H1 (cell line): Measurements from ENCODE around the gene RNF224. TPM values are rescaled to one million over a fixed set of nuclear protein-coding genes. Genes with fewer than 3 reads are reported as not detected.
A peak's percentile ranks its signal among the peaks of the same experiment; 100 is the strongest.

Source experiments
- CTCF ChIA-PET: fragments of 300-600 bp; sonication (Branson Sonifier 250); formaldehyde crosslinking; loops from one replicate; lab custom pipeline; 2021; ENCODE audit not compliant: partially characterized antibody; lab: Charles Lee
- POLR2A ChIA-PET: fragments of 300-600 bp; sonication (Branson Sonifier 250); formaldehyde crosslinking; loops from one replicate; lab custom pipeline; 2021; ENCODE audit warnings: inconsistent platforms; ENCODE audit not compliant: partially characterized antibody; lab: Charles Lee
- DNase-seq, 2 experiments: peaks; one replicate each; pipeline versions ENCODE4 v3.0.0 to v3.0.0-alpha.2; 2010 to 2022; ENCODE audit warnings: low spot score in 2 of 2, low read depth in 1 of 2, mixed read lengths in 1 of 2
- FAIRE-seq: peaks from 2 replicates; lab custom pipeline; 2011; peaks lifted over from hg19 to GRCh38; lab: Jason Lieb, UNC
- H2AFZ ChIP-seq: 2 replicates; pipeline ENCODE4 v1.8.1; 2012; ENCODE audit warnings: low read length, inconsistent platforms
- H2AK5ac ChIP-seq: 2 replicates; pipeline ENCODE4 v1.6.1; 2013; ENCODE audit warnings: low read depth, low read length
- H2BK120ac ChIP-seq: replicated peaks from 2 replicates; pipeline ENCODE3; 2013; ENCODE audit warnings: low read depth, low read length, inconsistent platforms
- H2BK12ac ChIP-seq: 2 replicates; pipeline ENCODE4 v1.6.1; 2013; ENCODE audit warnings: low read depth, low read length
- H2BK15ac ChIP-seq: 2 replicates; pipeline ENCODE4 v1.6.1; 2013; ENCODE audit warnings: low read length
- H2BK20ac ChIP-seq: 2 replicates; pipeline ENCODE4 v1.6.1; 2013; ENCODE audit warnings: low read length
- H2BK5ac ChIP-seq: 2 replicates; pipeline ENCODE4 v1.6.1; 2013; ENCODE audit warnings: low read depth, low read length
- H3K14ac ChIP-seq: 2 replicates; pipeline ENCODE4 v1.6.1; 2013; ENCODE audit warnings: inconsistent platforms; ENCODE audit not compliant: insufficient read length
- H3K18ac ChIP-seq: 2 replicates; pipeline ENCODE4 v1.6.1; 2013; ENCODE audit warnings: low read length; ENCODE audit errors: extremely low read depth
- H3K23ac ChIP-seq: 2 replicates; pipeline ENCODE4 v1.6.1; 2013; ENCODE audit warnings: inconsistent platforms; ENCODE audit not compliant: insufficient read length
- H3K23me2 ChIP-seq: 2 replicates; pipeline ENCODE4 v1.6.1; 2013; ENCODE audit warnings: low read depth, low read length
- H3K27ac ChIP-seq: 2 replicates; pipeline ENCODE4 v1.6.1; 2011; ENCODE audit warnings: low read depth, low read length, inconsistent platforms
- H3K27me3 ChIP-seq, 4 experiments: replicated peaks in 1 of 4; 1 replicate in 1 of 4; 2 replicates in 3 of 4; pipeline versions ENCODE4 v1.6.1 to v1.8.1; 2011 to 2013; ENCODE audit warnings: low read length in 3 of 4, mild to moderate bottlenecking in 3 of 4, inconsistent platforms in 2 of 4, mixed read lengths in 2 of 4, moderate library complexity in 1 of 4; ENCODE audit not compliant: control insufficient read depth in 3 of 4, insufficient read depth in 3 of 4; ENCODE audit errors: extremely low read depth in 1 of 4
- H3K36me3 ChIP-seq, 4 experiments: 2 replicates each; pipeline versions ENCODE4 v1.6.1 to v1.8.1; 2011 to 2013; ENCODE audit warnings: mild to moderate bottlenecking in 4 of 4, low read length in 3 of 4, moderate library complexity in 2 of 4, control low read depth in 1 of 4, inconsistent platforms in 1 of 4; ENCODE audit not compliant: insufficient read depth in 4 of 4, control insufficient read depth in 2 of 4
- H3K4ac ChIP-seq: replicated peaks from 2 replicates; pipeline ENCODE3; 2013; ENCODE audit warnings: low read length, low read depth, mixed read lengths, inconsistent platforms; ENCODE audit not compliant: insufficient read length
- H3K4me1 ChIP-seq, 4 experiments: replicated peaks in 1 of 4; 1 replicate in 1 of 4; 2 replicates in 3 of 4; pipeline versions ENCODE4 v1.6.1 to v1.8.1; 2011 to 2013; ENCODE audit warnings: low read length in 3 of 4, inconsistent platforms in 2 of 4, mixed read lengths in 1 of 4; ENCODE audit not compliant: insufficient read depth in 4 of 4, control insufficient read depth in 3 of 4
- H3K4me2 ChIP-seq, 2 experiments: 2 replicates each; pipeline versions ENCODE4 v1.6.1 to v1.8.1; 2011 to 2013; ENCODE audit warnings: low read depth in 2 of 2, low read length in 2 of 2, control low read depth in 1 of 2, inconsistent platforms in 1 of 2, mild to moderate bottlenecking in 1 of 2; ENCODE audit not compliant: insufficient read depth in 1 of 2
- H3K4me3 ChIP-seq, 4 experiments: fragments of 200-600, 300-600 bp in 1 of 4; sonication (generic), shearing (Covaris generic), sonication (Bioruptor Twin) in 1 of 4; 2 replicates each; pipeline versions ENCODE4 v1.5.1 to v1.8.1; 2011 to 2016; ENCODE audit warnings: low read length in 4 of 4, low read depth in 3 of 4, control low read depth in 2 of 4, inconsistent platforms in 2 of 4, mild to moderate bottlenecking in 2 of 4, mixed read lengths in 1 of 4, moderate library complexity in 1 of 4; ENCODE audit not compliant: insufficient read depth in 2 of 4; ENCODE audit errors: extremely low read depth in 1 of 4
- H3K56ac ChIP-seq: replicated peaks from 2 replicates; pipeline ENCODE3; 2013; ENCODE audit warnings: low read depth, mild to moderate bottlenecking, mixed read lengths, low read length, inconsistent platforms; ENCODE audit not compliant: insufficient read length
- H3K79me1 ChIP-seq: 2 replicates; pipeline ENCODE4 v1.6.1; 2013; ENCODE audit warnings: low read depth, low read length, control low read depth
- H3K79me2 ChIP-seq, 2 experiments: 2 replicates each; pipeline versions ENCODE4 v1.6.1 to v1.8.1; 2012 to 2013; ENCODE audit warnings: low read length in 2 of 2, mild to moderate bottlenecking in 2 of 2, inconsistent platforms in 1 of 2; ENCODE audit not compliant: insufficient read depth in 2 of 2, control insufficient read depth in 1 of 2
- H3K9ac ChIP-seq, 4 experiments: replicated peaks in 1 of 4; 1 replicate in 1 of 4; 2 replicates in 3 of 4; pipeline versions ENCODE4 v1.6.1 to v1.8.1; 2011 to 2013; ENCODE audit warnings: low read depth in 3 of 4, low read length in 3 of 4, control low read depth in 2 of 4, mild to moderate bottlenecking in 2 of 4, moderate library complexity in 2 of 4, inconsistent platforms in 1 of 4; ENCODE audit errors: extremely low read depth in 1 of 4
- H3K9me3 ChIP-seq, 2 experiments: 2 replicates each; pipeline versions ENCODE4 v1.6.1 to v1.8.1; 2012 to 2013; ENCODE audit warnings: mild to moderate bottlenecking in 2 of 2, moderate library complexity in 2 of 2, control low read depth in 1 of 2, inconsistent platforms in 1 of 2, low read depth in 1 of 2, low read length in 1 of 2, mixed read lengths in 1 of 2; ENCODE audit not compliant: insufficient read depth in 2 of 2
- H4K20me1 ChIP-seq, 2 experiments: replicated peaks in 1 of 2; 2 replicates each; pipeline versions ENCODE3 to v1.8.1; 2011 to 2013; ENCODE audit warnings: inconsistent platforms in 2 of 2, low read length in 2 of 2, mild to moderate bottlenecking in 1 of 2; ENCODE audit not compliant: insufficient read depth in 2 of 2, control insufficient read depth in 1 of 2
- H4K5ac ChIP-seq: 2 replicates; pipeline ENCODE4 v1.6.1; 2013; ENCODE audit warnings: low read length, low read depth, mixed read lengths, inconsistent platforms; ENCODE audit not compliant: insufficient read length
- H4K8ac ChIP-seq: 2 replicates; pipeline ENCODE4 v1.8.0; 2013; ENCODE audit warnings: mild to moderate bottlenecking, moderate library complexity, low read length, inconsistent platforms; ENCODE audit not compliant: insufficient read depth; ENCODE audit errors: extremely low read depth
- H4K91ac ChIP-seq: replicated peaks from 2 replicates; pipeline ENCODE3; 2013; ENCODE audit warnings: low read length, mixed read lengths, inconsistent platforms; ENCODE audit not compliant: insufficient read length
- KDM1A ChIP-seq: fragments of 200-600, 300-600 bp; sonication (generic); IDR thresholded peaks from 2 replicates; pipeline ENCODE4 v1.7.1; 2016; ENCODE audit warnings: mild to moderate bottlenecking, low read length, borderline replicate concordance
- POLR2A ChIP-seq, 2 experiments: IDR thresholded peaks; 1 replicate in 1 of 2; 2 replicates in 1 of 2; pipeline ENCODE4 v1.6.1; 2011; ENCODE audit warnings: low read depth in 2 of 2, low read length in 2 of 2, mild to moderate bottlenecking in 2 of 2; ENCODE audit errors: control extremely low read depth in 1 of 2
- SP4 ChIP-seq: IDR thresholded peaks from 2 replicates; pipeline ENCODE4 v1.6.1; 2012; ENCODE audit warnings: low read length, inconsistent platforms
- TAF1 ChIP-seq: IDR thresholded peaks from 2 replicates; pipeline ENCODE4 v1.6.1; 2011; ENCODE audit warnings: mild to moderate bottlenecking, low read depth, low read length
- TBP ChIP-seq: IDR thresholded peaks from 2 replicates; pipeline ENCODE4 v1.6.1; 2011; ENCODE audit warnings: low read depth, low read length, improper control_type of control experiment
- WGBS, 2 experiments: shearing (Covaris generic) in 1 of 2; methylation state at CpG; one replicate each; pipeline versions ENCODE4 v1.1.6 to v1.1.7; 2013 to 2015; ENCODE audit warnings: low lambda C conversion rate in 2 of 2, mixed read lengths in 2 of 2, inconsistent platforms in 1 of 2, low coverage in 1 of 2, missing lambda C conversion rate in 1 of 2; ENCODE audit not compliant: insufficient replicate concordance in 2 of 2, insufficient coverage in 1 of 2, insufficient read length in 1 of 2; ENCODE audit errors: extremely low coverage in 1 of 2, missing lambda C conversion rate in 1 of 2; 5-methylcytosine and 5-hydroxymethylcytosine counted together
- polyA plus RNA-seq, 7 experiments: library from polyadenylated mRNA; depleted of rRNA in 3 of 7; stranded (reverse) in 5 of 7; unstranded in 2 of 7; fragments of >200 nt in 5 of 7; fragments of 200-250 nt in 2 of 7; gene quantifications; 1 replicate in 5 of 7; 2 replicates in 1 of 7; 4 replicates in 1 of 7; pipeline versions ENCODE4 v1.2.1 to v1.2.3, GENCODE V29; 2011 to 2013; ENCODE audit warnings: missing spikeins in 2 of 7, mixed read lengths in 2 of 7
- total RNA-seq: library from RNA; stranded (reverse); fragmentation: NEBNext Ultra II Directional; extraction: Animal tissue kit (Norgen Biotek cat#: 25700); gene quantifications from 2 replicates; pipeline ENCODE4 v1.2.1, GENCODE V29; 2021
- TF ChIP-seq, protein P1 (sequence below): IDR thresholded peaks from 2 replicates; pipeline ENCODE4 v1.6.1; 2011; ENCODE audit warnings: low read length, improper control_type of control experiment
- TF ChIP-seq, protein P2 (sequence below): IDR thresholded peaks from 2 replicates; pipeline ENCODE4 v1.6.1; 2012; ENCODE audit warnings: inconsistent platforms
- TF ChIP-seq, protein P3 (sequence below): IDR thresholded peaks from 2 replicates; pipeline ENCODE4 v1.6.1; 2012; ENCODE audit warnings: inconsistent platforms

RNF224 gene
- total and polyA plus RNA-seq, 2 of the 8 experiments (the other 6 are each of a cell fraction or from before 2014, with no cell fraction given): 0.24 TPM; not detected in 1

GRCh38 chr9:137200311-137201204 lies 26.7 kb upstream of the RNF224 start, which contains the start of gene TPRN:
TPRN (minus strand) TSS chr9:137200741; CDS start chr9:137200711, 30 bp downstream.
- CTCF ChIA-PET: interaction anchor here (0.6 to 4.4 kb wide), 9 partner anchors 10 to 154 kb away, joined by 3 to 19 read pairs (median 4); partner anchors contain the start of genes NPDC1 and RNF224
- FAIRE-seq: no peak
- TF ChIP-seq KDM1A (no peak), TBP (peak; percentile 91), POLR2A (IDR thresholded peaks at IDR 0.05; ENCODE audit: control extremely low read depth in 1 of 2, low read depth in 2 of 2, low read length in 2 of 2) (peak in 1 of 2 experiments; percentile 88; a peak in 2 of 3 replicates), SP4 (peak; percentile 93), TAF1 (peak; percentile 99)
- TF ChIP-seq, protein P1, sequence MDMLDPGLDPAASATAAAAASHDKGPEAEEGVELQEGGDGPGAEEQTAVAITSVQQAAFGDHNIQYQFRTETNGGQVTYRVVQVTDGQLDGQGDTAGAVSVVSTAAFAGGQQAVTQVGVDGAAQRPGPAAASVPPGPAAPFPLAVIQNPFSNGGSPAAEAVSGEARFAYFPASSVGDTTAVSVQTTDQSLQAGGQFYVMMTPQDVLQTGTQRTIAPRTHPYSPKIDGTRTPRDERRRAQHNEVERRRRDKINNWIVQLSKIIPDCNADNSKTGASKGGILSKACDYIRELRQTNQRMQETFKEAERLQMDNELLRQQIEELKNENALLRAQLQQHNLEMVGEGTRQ: no peak; the same call in 1 of the 2 replicates
- TF ChIP-seq, protein P2, sequence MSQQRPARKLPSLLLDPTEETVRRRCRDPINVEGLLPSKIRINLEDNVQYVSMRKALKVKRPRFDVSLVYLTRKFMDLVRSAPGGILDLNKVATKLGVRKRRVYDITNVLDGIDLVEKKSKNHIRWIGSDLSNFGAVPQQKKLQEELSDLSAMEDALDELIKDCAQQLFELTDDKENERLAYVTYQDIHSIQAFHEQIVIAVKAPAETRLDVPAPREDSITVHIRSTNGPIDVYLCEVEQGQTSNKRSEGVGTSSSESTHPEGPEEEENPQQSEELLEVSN: no peak
- TF ChIP-seq, protein P3, sequence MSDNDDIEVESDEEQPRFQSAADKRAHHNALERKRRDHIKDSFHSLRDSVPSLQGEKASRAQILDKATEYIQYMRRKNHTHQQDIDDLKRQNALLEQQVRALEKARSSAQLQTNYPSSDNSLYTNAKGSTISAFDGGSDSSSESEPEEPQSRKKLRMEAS: peak; percentile 58

More at GRCh38 chr9:137200311-137201204, 26.7 kb upstream of the RNF224 start, which contains the start of gene TPRN:
- H4K5ac ChIP-seq: peak within 1 kb of the TSS; percentile 100
- peak within 1 kb of the TSS; percentile 54 for H2BK120ac ChIP-seq
- H3K18ac ChIP-seq: peak within 1 kb of the TSS; percentile 99
- H3K4me2 ChIP-seq: peak within 1 kb of the TSS; percentile 76 to 88
- peaks cover 0 to 23% of the 10 kb centered on the region in 2 experiments for H4K20me1 ChIP-seq
- no peak within 1 kb of the TSS for H2BK15ac ChIP-seq
- H3K27ac ChIP-seq: no peak within 1 kb of the TSS; the same call in 1 of the 2 replicates
- peak within 1 kb of the TSS; percentile 86 for H4K8ac ChIP-seq
- peak within 1 kb of the TSS; percentile 35 to 71 (median 62) for H3K9ac ChIP-seq
- H2BK5ac ChIP-seq: peak within 1 kb of the TSS; percentile 98
- no peak within 1 kb of the TSS for H3K23ac ChIP-seq
- peak within 1 kb of the TSS; percentile 99 for H4K91ac ChIP-seq
- H3K9me3 ChIP-seq: no peaks in the 10 kb centered on the region
- peaks cover 8 to 28% (median 18%) of the 10 kb centered on the region in 4 experiments for H3K4me1 ChIP-seq
- 1% methylated on average over 40 of the region's 118 CpGs; no CpG with 5 or more reads in 1 of the 2 experiments for WGBS, 2 experiments
- peak within 1 kb of the TSS; percentile 77 for H3K56ac ChIP-seq
- H3K79me1 ChIP-seq: peaks cover 26% of the 10 kb centered on the region
- peak within 1 kb of the TSS; percentile 64 to 78 (median 69) for H3K4me3 ChIP-seq
- H3K79me2 ChIP-seq: peaks cover 0 to 44% of the 10 kb centered on the region in 2 experiments; a peak in 3 of 4 replicates
- H2BK20ac ChIP-seq: no peak within 1 kb of the TSS
- no peak within 1 kb of the TSS for H2AFZ ChIP-seq
- POLR2A ChIA-PET: interaction anchor here (0.6 to 69.9 kb wide), 13 partner anchors 11 to 114 kb away, joined by 3 to 1462 read pairs (median 6); partner anchors contain the start of genes ANAPC2, CYSRT1, MAN1B1 and NELFB
- peaks cover 13% of the 10 kb centered on the region for H3K23me2 ChIP-seq
- peak within 1 kb of the TSS; percentile 91 for H3K4ac ChIP-seq
- peak; percentile 96 to 97 for DNase-seq
- no peak within 1 kb of the TSS for H3K14ac ChIP-seq
- no peaks in the 10 kb centered on the region for H3K36me3 ChIP-seq
- no peak within 1 kb of the TSS for H2BK12ac ChIP-seq
- H3K27me3 ChIP-seq: no peaks in the 10 kb centered on the region
- no peak within 1 kb of the TSS for H2AK5ac ChIP-seq
